ENCODE measurements around the gene CKS1B.

Gene CKS1B

GRCh38 chr1:155009221-155009711 lies 34.8 kb downstream of the CKS1B start:
- TF ChIP-seq PATZ1 (CRISPR knock-in tag; IDR thresholded peaks at IDR 0.05; ENCODE audit: borderline replicate concordance): no peak
- TF ChIP-seq POU6F1 (CRISPR knock-in tag; IDR thresholded peaks at IDR 0.05; ENCODE audit: borderline replicate concordance, low read depth): no peak
- TF ChIP-seq TCF4 (CRISPR knock-in tag; IDR thresholded peaks at IDR 0.05; ENCODE audit: borderline replicate concordance): no peak
- no peak for TF ChIP-seq ARNTL (CRISPR knock-in tag; IDR thresholded peaks at IDR 0.05; ENCODE audit: borderline replicate concordance, low read depth)
- TF ChIP-seq TOX (CRISPR knock-in tag; IDR thresholded peaks at IDR 0.05; ENCODE audit: borderline replicate concordance): no peak
- TF ChIP-seq SNAI2 (CRISPR knock-in tag; IDR thresholded peaks at IDR 0.05): no peak
- TF ChIP-seq PPARA (CRISPR knock-in tag; IDR thresholded peaks at IDR 0.05; ENCODE audit: borderline replicate concordance): no peak
- TF ChIP-seq ZFP3 (CRISPR knock-in tag; IDR thresholded peaks at IDR 0.05): no peak
- TF ChIP-seq ESRRG (CRISPR knock-in tag; IDR thresholded peaks at IDR 0.05): no peak
- no peak for TF ChIP-seq ZNF565 (CRISPR knock-in tag; conservative IDR thresholded peaks at IDR 0.05; ENCODE audit: low read depth)
- TF ChIP-seq GLIS3 (CRISPR knock-in tag; IDR thresholded peaks at IDR 0.05): no peak
- TF ChIP-seq OSR1 (CRISPR knock-in tag; IDR thresholded peaks at IDR 0.05): no peak
- ATAC-seq: no peak

GRCh38 chr1:155009742-155010141 lies 35.3 kb downstream of the CKS1B start:
- no peak for TF ChIP-seq CREB5 (CRISPR knock-in tag; IDR thresholded peaks at IDR 0.05; ENCODE audit: low read depth)
- TF ChIP-seq TSHZ2 (CRISPR knock-in tag; IDR thresholded peaks at IDR 0.05): no peak
- TF ChIP-seq CSRNP3 (CRISPR knock-in tag; IDR thresholded peaks at IDR 0.05): no peak
- TF ChIP-seq OSR1 (CRISPR knock-in tag; IDR thresholded peaks at IDR 0.05): no peak
- no peak for TF ChIP-seq ISL1 (CRISPR knock-in tag; IDR thresholded peaks at IDR 0.05)
- TF ChIP-seq TCF4 (CRISPR knock-in tag; IDR thresholded peaks at IDR 0.05; ENCODE audit: borderline replicate concordance): no peak
- no peak for TF ChIP-seq ZFP3 (CRISPR knock-in tag; IDR thresholded peaks at IDR 0.05)
- no peak for TF ChIP-seq RARB (CRISPR knock-in tag; IDR thresholded peaks at IDR 0.05)
- no peak for TF ChIP-seq CSDC2 (CRISPR knock-in tag; IDR thresholded peaks at IDR 0.05)
- no peak for TF ChIP-seq ZNF565 (CRISPR knock-in tag; conservative IDR thresholded peaks at IDR 0.05; ENCODE audit: low read depth)
- no peak for TF ChIP-seq ZNF70 (CRISPR knock-in tag; IDR thresholded peaks at IDR 0.05)
- ATAC-seq: no peak

- ATAC-seq: no peak
- TF ChIP-seq CSRNP3 (CRISPR knock-in tag; IDR thresholded peaks at IDR 0.05) (no peak), ZNF565 (CRISPR knock-in tag; conservative IDR thresholded peaks at IDR 0.05; ENCODE audit: low read depth) (no peak), ZNF8 (CRISPR knock-in tag; IDR thresholded peaks at IDR 0.05) (no peak), ARNTL (CRISPR knock-in tag; IDR thresholded peaks at IDR 0.05; ENCODE audit: borderline replicate concordance, low read depth) (no peak), TCF4 (CRISPR knock-in tag; IDR thresholded peaks at IDR 0.05; ENCODE audit: borderline replicate concordance) (no peak), SNAI2 (CRISPR knock-in tag; IDR thresholded peaks at IDR 0.05) (no peak), GLIS3 (CRISPR knock-in tag; IDR thresholded peaks at IDR 0.05) (no peak), ISL1 (CRISPR knock-in tag; IDR thresholded peaks at IDR 0.05) (no peak), CREB5 (CRISPR knock-in tag; IDR thresholded peaks at IDR 0.05; ENCODE audit: low read depth) (no peak), CSDC2 (CRISPR knock-in tag; IDR thresholded peaks at IDR 0.05) (no peak)
Observed at GRCh38 chr1:155010211-155010918, 35.9 kb downstream of the CKS1B start.
